Gastrocnemius medialis (tissue), 4 donors: ENCODE results near the gene ENGASE. TPM values are rescaled to one million over a fixed set of nuclear protein-coding genes. Genes with fewer than 3 reads are reported as not detected.

Experiments
- ATAC-seq, 2 donors: fragments of 150-250 bp; one replicate each; pipeline ENCODE4 v1.9.1; 2016
- DNase-seq, 2 donors: peaks; one replicate each; pipeline ENCODE4 v3.0.0-alpha.2; 2019
- H3K27ac ChIP-seq, 4 donors: fragments of 200-600 bp; sonication (generic); 1 replicate in 1 of 4; 2 replicates in 3 of 4; pipeline ENCODE4 v1.5.1; 2016 to 2018; ENCODE audit warnings: mild to moderate bottlenecking in 2 of 4, moderate library complexity in 1 of 4
- H3K27me3 ChIP-seq, 3 donors: fragments of 200-600 bp; sonication (generic) in 2 of 3; 1 replicate in 1 of 3; 2 replicates in 2 of 3; pipeline versions ENCODE4 v1.5.1 to v1.6.0; 2016 to 2019; ENCODE audit warnings: mild to moderate bottlenecking in 1 of 3, moderate library complexity in 1 of 3
- H3K36me3 ChIP-seq, 2 donors: fragments of 200-600 bp; sonication (generic) in 1 of 2; one replicate each; pipeline ENCODE4 v1.5.1; 2017 to 2018
- H3K4me1 ChIP-seq, 2 donors: fragments of 200-600 bp; sonication (generic) in 1 of 2; one replicate each; pipeline ENCODE4 v1.5.1; 2016 to 2017; ENCODE audit warnings: mild to moderate bottlenecking in 2 of 2
- H3K4me3 ChIP-seq, 4 donors: fragments of 200-600 bp; sonication (generic) in 3 of 4; 1 replicate in 1 of 4; 2 replicates in 3 of 4; pipeline ENCODE4 v1.5.1; 2016 to 2019; ENCODE audit warnings: mild to moderate bottlenecking in 2 of 4
- H3K9me3 ChIP-seq, 3 donors: fragments of 200-600 bp; sonication (generic) in 2 of 3; 1 replicate in 1 of 3; 2 replicates in 2 of 3; pipeline ENCODE4 v1.5.1; 2016 to 2019
- POLR2A ChIP-seq, 2 donors: fragments of 450-650 bp; IDR thresholded peaks; one replicate each; pipeline ENCODE4 v1.6.1; 2017; ENCODE audit warnings: antibody characterized with exemption in 2 of 2, mild to moderate bottlenecking in 2 of 2, moderate library complexity in 2 of 2
- in situ Hi-C, 4 donors: fragments of 200-750 bp; cut with MboI; loops; one replicate each; pipeline versions ENCODE4 v1.15.0 to v1.8.0; 2017; ENCODE audit warnings: low sequenced_read_pairs in 4 of 4
- intact Hi-C: fragments of 100-400 bp; cut with DNase I; formaldehyde crosslinking; loops from one replicate; pipeline ENCODE4 v1.15.1; 2023; ENCODE audit warnings: low total_unique reads
- total RNA-seq, 4 donors: library from RNA; depleted of rRNA; stranded (reverse); fragments of >200 nt; gene quantifications; one replicate each; pipeline versions ENCODE4 v1.1.0 to v1.2.3, GENCODE V29; 2016
- TF ChIP-seq, protein P1 (sequence below), 5 experiments: fragments of 450-650 bp in 3 of 5; fragments of 200-600 bp in 2 of 5; sonication (generic) in 2 of 5; IDR thresholded peaks in 4 of 5; conservative IDR thresholded peaks in 1 of 5; 1 replicate in 4 of 5; 2 replicates in 1 of 5; pipeline ENCODE4 v1.5.1; 2016 to 2019; ENCODE audit warnings: antibody characterized with exemption in 5 of 5, mild to moderate bottlenecking in 3 of 5, moderate library complexity in 3 of 5

The ENGASE gene
- total RNA-seq, 4 donors from 2014 or later, result 5.1 to 14.2 (median 9.3) TPM

DNA sequence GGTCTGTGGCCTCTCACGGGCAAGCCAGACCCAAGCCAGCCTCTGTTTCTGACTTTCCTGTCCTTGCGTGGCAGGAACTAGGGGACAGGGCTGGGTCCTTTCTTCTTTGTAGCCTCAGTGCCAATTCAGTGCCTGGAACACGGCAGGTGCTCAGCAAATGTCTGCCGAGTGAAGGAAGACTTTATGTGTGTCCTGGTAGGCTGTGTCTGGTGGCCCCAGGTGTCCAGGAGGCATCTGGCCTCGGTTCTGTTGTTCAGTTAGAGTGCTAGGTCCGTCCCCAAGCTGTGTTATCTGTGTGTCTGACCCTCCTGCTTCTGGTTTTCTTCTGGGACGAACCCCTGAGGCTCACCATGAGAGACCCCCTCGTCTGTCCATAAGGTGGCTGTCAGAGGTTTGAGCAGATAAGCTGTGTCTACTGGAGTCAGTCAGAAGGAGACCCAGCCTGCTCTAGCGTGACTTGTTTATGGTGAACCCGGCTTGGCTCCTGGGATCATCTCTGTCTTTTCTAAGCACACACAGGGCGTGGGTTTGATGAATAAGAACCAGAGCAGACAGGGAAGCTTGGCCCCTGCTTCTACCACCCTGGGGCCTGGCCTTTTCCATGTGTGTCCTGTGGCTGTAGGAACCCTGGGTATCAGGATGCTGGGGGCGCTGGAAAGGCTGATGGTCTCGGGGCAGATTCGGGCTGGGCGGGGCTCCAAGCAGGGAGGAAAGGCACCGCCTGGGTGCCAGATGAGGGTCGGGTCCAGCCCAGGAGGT lies 39.3 kb downstream of the ENGASE start:
- in situ Hi-C loops (no loop called here), intact Hi-C loops (no loop called here)
- peaks cover 2 to 11% (median 3%) of the 10 kb centered on the region in 3 donors for H3K27me3 ChIP-seq

DNA sequence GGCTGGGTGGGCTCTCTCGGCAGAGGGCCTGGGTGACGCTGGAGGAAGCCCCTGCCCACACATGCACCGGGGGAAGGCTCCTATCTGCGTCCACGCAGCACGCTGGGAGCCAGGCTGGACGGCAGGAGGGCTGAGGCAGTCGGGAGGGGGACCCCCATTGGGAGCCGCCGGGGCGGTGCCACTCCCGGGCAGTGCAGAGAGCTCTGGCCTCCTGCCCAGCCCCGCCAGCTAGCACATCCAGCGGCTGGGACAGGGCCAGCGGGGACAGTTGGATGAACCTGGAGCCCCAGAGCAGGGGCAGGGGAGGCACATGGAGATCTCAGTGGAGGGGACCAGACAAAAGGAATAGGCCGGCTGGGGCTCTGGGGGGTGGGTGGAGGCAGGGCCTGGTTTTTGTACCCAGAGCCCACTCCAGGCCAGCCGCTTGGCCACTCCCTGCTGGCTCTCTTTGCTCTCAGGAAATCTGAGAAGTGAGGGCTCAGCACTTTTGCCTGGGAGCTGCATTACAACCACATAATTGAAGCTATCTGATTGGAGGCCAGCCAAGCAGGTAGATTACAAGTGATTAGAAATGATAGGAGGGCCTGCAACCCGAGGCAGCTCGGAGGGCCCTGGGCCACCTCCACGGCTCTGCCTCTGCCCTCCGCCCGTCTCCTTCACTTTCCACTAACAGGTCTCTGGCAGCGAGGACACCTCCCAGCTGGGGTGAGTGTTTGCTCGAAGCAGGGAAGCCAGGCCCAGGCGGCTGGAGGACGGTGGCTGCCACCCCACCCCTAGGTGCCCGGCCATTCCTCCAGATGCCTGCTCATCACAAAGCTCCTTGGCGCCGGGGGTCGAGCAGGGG lies 40.1 kb downstream of the ENGASE start:
- H3K36me3 ChIP-seq, result no peaks in the 10 kb centered on the region
- intact Hi-C loops, result no loop called here
- DNase-seq, result no peak
- H3K27ac ChIP-seq, result no peak overlapping the region
- in situ Hi-C loops, result no loop called here
- H3K9me3 ChIP-seq, result no peaks in the 10 kb centered on the region
- TF ChIP-seq, protein P1, sequence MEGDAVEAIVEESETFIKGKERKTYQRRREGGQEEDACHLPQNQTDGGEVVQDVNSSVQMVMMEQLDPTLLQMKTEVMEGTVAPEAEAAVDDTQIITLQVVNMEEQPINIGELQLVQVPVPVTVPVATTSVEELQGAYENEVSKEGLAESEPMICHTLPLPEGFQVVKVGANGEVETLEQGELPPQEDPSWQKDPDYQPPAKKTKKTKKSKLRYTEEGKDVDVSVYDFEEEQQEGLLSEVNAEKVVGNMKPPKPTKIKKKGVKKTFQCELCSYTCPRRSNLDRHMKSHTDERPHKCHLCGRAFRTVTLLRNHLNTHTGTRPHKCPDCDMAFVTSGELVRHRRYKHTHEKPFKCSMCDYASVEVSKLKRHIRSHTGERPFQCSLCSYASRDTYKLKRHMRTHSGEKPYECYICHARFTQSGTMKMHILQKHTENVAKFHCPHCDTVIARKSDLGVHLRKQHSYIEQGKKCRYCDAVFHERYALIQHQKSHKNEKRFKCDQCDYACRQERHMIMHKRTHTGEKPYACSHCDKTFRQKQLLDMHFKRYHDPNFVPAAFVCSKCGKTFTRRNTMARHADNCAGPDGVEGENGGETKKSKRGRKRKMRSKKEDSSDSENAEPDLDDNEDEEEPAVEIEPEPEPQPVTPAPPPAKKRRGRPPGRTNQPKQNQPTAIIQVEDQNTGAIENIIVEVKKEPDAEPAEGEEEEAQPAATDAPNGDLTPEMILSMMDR (IDR thresholded peaks at IDR 0.05 in 4 of 5, conservative IDR thresholded peaks at IDR 0.05 in 1 of 5), result no peak
- no peak for TF ChIP-seq POLR2A (IDR thresholded peaks at IDR 0.05)
- H3K4me3 ChIP-seq, result peak overlapping the region in 1 of 4 donors; percentile 4
- peaks cover 13 to 18% of the 10 kb centered on the region in 2 donors for H3K4me1 ChIP-seq
- peaks cover under 1 to 11% (median 5%) of the 10 kb centered on the region in 3 donors for H3K27me3 ChIP-seq
- peak; percentile 62 to 68 for ATAC-seq

More for the DNA sequence above, 39.3 kb downstream of the ENGASE start:
- peaks cover 13 to 18% of the 10 kb centered on the region in 2 donors for H3K4me1 ChIP-seq
- ATAC-seq (no peak), DNase-seq (no peak)
- TF ChIP-seq POLR2A (IDR thresholded peaks at IDR 0.05), result no peak
- TF ChIP-seq, protein P1 (IDR thresholded peaks at IDR 0.05 in 4 of 5, conservative IDR thresholded peaks at IDR 0.05 in 1 of 5), result no peak
- no peak overlapping the region for H3K4me3 ChIP-seq
- H3K27ac ChIP-seq, result no peak overlapping the region
- no peaks in the 10 kb centered on the region for H3K9me3 ChIP-seq
- H3K36me3 ChIP-seq, result no peaks in the 10 kb centered on the region

DNA sequence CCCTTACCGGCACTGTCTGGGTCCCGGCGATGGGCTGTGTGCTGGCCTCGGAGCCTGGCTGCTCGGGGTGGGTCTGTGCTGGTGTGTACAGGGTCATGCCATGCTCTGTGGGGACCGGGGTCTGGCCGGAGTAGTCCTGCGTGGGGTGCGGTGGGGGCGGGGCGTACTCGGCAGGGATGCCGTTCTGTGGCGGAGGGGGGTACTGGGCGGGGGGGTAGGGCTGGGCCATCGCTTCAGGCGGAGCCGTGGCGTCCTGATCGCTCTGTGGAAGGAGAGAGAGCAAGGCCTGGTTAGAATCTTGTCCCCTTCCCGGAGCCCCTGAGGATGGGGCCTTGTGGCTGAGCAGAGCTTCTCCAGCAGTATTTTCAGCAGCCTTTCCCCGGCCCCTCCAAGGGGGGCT lies 40.9 kb downstream of the ENGASE start:
- H3K4me3 ChIP-seq, result no peak overlapping the region
- no peak for ATAC-seq
- in situ Hi-C loops, result no loop called here
- no peak for DNase-seq
- no peaks in the 10 kb centered on the region for H3K36me3 ChIP-seq
- TF ChIP-seq, protein P1 (IDR thresholded peaks at IDR 0.05 in 4 of 5, conservative IDR thresholded peaks at IDR 0.05 in 1 of 5), result no peak
- TF ChIP-seq POLR2A (IDR thresholded peaks at IDR 0.05), result no peak
- intact Hi-C loops, result no loop called here
- no peaks in the 10 kb centered on the region for H3K9me3 ChIP-seq
- H3K4me1 ChIP-seq, result peaks cover 13 to 18% of the 10 kb centered on the region in 2 donors
- no peak overlapping the region for H3K27ac ChIP-seq
- peaks cover 0 to 10% (median 9%) of the 10 kb centered on the region in 3 donors for H3K27me3 ChIP-seq

DNA sequence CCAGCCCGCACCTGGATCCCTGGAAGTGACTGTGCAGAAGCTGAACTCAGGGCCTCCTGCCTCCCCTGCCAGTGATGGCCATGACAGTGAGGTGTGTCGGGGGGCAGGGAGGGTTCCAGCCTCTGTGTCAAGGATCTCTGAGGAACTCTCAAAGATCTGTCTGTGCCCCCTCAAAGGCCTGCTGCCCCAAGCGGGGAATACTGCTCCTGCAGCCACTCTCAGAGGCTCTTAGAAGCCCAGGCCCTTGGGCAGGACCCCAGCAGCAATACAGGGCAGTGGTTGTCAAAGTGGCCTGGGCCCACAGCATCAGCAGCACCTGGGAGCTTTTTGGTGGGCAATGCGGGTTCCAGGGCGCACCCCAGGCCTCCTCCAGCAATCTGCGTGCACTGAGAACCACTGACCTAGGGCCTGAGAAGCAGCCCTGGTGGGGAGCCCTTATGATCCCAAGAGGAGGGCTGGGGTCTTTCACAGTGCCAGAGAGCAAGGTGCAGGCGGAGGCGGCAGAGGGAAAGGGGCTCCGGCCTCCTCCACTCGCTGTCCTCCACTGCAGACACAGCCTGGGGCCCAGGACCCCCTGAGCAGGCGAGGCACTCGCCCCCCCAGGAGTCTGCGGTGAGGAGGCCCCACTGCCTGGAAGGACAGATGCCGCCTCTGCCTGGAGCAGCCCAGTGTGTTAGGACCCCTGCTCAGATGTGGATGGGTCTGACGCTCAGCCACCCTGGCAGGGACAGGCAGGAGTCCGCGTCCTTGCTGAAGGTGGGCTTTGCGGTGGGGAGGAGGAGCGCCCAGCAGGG lies 42.1 kb downstream of the ENGASE start:
- H3K4me3 ChIP-seq, result no peak overlapping the region
- peaks cover 13 to 18% of the 10 kb centered on the region in 2 donors for H3K4me1 ChIP-seq
- H3K36me3 ChIP-seq, result no peaks in the 10 kb centered on the region
- peaks cover 0 to 10% (median 9%) of the 10 kb centered on the region in 3 donors for H3K27me3 ChIP-seq
- intact Hi-C loops, result no loop called here
- no peak overlapping the region for H3K27ac ChIP-seq
- in situ Hi-C loops, result no loop called here
- no peak for TF ChIP-seq POLR2A (IDR thresholded peaks at IDR 0.05)
- TF ChIP-seq, protein P1 (IDR thresholded peaks at IDR 0.05 in 4 of 5, conservative IDR thresholded peaks at IDR 0.05 in 1 of 5), result no peak
- DNase-seq (no peak), ATAC-seq (no peak)
- H3K9me3 ChIP-seq, result no peaks in the 10 kb centered on the region
